WI38 (cell line): Measurements from ENCODE around the gene SLC15A3.

Experiments
- H3K4me3 ChIP-seq: 2 replicates; pipeline ENCODE4 v1.5.1; 2011; ENCODE audit warnings: low read depth, mild to moderate bottlenecking, control low read depth, low read length
- TF ChIP-seq, protein P1 (sequence below): IDR thresholded peaks from 2 replicates; pipeline ENCODE4 v1.5.1; 2012; ENCODE audit warnings: low read depth, mild to moderate bottlenecking, control low read depth, low read length

SLC15A3 gene

DNA sequence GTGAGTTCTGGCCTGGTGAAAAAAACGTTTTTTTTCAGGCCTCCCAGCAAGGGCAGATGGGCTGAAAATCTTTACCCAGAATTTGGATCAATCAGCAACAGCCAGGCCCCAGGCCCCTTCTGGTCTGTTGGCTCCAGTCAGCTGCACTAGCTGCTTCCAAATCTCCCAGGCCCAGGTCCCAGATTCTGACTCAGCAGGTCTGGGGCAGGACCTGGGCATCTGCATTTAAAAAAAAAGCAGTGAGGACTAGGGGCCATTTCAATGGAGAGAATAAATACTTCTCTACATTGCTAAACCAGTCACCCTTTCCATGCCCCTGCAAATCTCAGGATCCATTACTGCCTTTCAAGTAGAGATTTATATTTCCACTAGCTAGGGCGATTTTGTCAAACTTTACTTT, 4.3 kb downstream of the SLC15A3 start:
- TF ChIP-seq, protein P1, sequence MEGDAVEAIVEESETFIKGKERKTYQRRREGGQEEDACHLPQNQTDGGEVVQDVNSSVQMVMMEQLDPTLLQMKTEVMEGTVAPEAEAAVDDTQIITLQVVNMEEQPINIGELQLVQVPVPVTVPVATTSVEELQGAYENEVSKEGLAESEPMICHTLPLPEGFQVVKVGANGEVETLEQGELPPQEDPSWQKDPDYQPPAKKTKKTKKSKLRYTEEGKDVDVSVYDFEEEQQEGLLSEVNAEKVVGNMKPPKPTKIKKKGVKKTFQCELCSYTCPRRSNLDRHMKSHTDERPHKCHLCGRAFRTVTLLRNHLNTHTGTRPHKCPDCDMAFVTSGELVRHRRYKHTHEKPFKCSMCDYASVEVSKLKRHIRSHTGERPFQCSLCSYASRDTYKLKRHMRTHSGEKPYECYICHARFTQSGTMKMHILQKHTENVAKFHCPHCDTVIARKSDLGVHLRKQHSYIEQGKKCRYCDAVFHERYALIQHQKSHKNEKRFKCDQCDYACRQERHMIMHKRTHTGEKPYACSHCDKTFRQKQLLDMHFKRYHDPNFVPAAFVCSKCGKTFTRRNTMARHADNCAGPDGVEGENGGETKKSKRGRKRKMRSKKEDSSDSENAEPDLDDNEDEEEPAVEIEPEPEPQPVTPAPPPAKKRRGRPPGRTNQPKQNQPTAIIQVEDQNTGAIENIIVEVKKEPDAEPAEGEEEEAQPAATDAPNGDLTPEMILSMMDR, result no peak
- H3K4me3 ChIP-seq, result no peak overlapping the region

DNA sequence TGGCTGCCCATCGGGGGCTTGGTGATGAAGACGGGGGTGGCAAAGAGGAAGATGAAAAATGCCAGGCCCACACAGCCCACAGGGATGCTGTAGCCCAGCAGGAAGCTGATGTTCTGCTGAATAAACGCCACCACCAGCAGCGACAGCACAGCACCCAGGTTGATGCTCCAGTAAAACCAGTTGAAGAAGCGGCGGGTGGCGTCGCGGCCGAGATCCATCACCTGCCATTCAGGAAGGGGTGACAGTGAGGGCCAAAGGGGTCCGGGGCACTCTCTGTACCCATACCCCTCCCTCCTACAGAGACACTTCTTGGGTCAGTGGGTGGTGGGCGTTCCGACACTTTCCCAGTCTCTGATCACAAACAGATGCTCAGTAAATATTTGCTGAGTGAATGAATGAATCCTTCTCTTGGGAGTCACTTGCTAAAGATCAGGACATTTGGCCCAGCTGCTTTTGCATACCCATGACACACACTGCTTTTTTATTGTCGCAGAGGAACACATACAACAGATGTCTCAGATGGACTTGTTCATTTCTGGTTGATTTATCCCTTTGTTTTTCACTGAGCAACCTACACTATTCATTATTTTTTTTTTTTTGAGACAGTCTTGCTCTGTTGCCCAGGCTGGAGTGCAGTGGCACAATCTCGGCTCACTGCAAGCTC, 5.2 kb downstream of the SLC15A3 start:
- TF ChIP-seq, protein P1, result no peak

DNA sequence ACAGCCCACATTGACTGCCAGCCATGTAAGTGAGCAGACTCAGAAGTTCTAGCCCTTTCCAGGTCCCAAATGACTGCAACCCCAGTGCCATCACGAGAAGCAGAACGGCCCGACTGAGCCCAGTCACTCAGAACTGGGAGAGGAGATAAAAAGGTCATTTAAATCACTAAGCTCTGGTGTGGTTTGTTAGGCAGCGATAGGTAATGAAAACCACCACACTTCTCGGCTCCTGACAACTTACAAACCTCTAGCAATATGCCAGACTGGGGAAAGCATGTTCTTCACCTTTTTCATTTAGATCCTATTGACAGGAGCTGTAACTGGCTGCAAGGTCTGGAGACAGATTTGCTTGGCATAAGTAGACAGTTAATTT, 6.7 kb downstream of the SLC15A3 start:
- H3K4me3 ChIP-seq, result no peak overlapping the region
- TF ChIP-seq, protein P1, result no peak

More for the DNA sequence above, 5.2 kb downstream of the SLC15A3 start:
- H3K4me3 ChIP-seq, result no peak overlapping the region

DNA sequence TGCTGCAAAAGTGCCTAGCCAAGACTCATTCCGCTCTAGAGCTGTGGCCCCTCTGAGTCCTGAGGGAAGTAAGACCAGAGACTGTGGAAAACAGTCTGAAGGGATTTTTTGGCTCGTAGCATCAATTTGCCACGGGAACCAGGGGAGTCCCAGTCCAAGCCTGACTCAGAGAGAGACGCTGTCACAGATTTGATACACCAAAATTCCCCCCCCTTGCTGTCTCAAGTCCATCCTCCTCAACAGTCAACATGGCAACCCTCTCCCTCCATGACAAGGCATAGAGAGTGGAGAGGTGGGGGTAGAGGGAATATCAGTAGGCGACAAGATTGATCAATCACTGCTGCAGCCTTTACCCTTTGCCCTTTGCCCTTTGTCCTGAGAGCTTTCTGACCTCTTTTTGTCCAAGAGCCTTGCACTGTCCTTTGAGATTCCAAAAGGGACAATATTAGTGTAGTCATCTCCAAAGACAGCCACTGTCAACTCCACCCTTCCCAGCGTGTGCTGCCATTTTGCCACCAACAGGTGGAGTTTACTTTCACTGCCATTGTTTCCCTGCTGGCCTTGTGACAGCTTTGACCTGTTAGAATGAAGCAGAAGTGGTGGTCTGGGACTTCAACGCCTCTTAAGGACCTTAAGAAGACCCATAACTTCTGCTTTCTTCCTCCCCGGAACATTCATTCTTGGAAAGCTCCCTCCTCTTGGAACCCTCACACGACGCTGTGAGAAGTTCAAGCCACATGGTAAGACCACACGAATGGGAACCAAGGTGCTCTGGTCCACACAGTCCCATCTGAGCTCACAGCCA, 7.3 kb downstream of the SLC15A3 start:
- H3K4me3 ChIP-seq, result no peak overlapping the region
- TF ChIP-seq, protein P1, result no peak

DNA sequence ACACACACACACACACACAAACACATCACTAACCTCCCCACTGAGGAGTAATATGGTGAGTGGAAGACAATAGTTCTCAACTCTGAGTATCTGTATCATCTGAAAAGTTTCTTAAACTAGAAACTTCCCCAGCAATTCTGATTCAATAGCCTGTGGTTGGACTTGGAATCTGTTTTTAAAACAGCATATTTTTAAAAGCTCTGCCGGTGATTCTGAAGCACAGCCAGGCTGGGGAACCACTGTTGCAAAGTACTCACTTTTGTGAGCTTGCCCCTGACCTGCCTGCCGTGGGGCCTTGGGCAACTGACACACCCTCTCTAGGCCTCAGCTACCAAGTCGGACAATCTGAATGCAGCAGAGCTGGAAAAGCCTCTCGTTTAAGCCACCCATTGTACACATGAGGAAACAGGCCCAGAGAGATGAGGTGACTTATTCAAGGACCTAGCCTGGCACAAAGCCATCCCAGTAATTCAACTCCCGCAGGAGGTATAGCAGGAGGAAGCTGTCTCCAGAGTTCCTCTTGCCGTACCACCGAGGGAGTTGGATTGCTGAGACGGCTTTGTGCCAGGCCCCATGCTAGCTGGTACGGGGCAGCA, 8.9 kb downstream of the SLC15A3 start:
- no peak overlapping the region for H3K4me3 ChIP-seq
- TF ChIP-seq, protein P1, result no peak

DNA sequence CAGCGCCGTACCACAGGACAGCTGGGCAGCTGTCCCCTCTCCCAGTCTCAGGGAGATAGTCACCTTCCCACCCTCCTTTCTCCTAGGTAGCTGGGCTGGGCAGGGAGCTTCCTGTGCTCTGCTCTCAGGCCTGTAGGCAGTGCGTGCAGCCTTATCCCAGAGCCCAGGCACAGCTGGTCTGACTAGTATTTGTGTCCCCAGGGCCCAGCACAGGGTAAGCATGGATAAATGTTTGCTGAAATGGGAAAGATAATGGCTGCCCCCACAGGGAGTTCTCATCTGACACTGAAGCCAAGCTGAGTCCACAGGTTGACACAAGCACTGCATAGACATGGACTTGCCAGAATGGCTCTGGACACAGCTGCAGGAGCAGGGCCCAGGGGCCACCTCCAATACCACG, 9.8 kb downstream of the SLC15A3 start:
- TF ChIP-seq, protein P1, result no peak
- H3K4me3 ChIP-seq, result no peak overlapping the region
